Brain microvascular endothelial cell (primary cell): ENCODE results near the gene ENTPD6.
"Not testable (repeated sequence)": the region's sequence is repeated elsewhere in the genome, so short reads cannot be mapped to it uniquely, and the experiment has no call there.

Experiments
- DNase-seq: peaks from one replicate; pipeline ENCODE4 v3.0.0-alpha.2; 2020
- H3K27ac ChIP-seq: fragments of 250-450 bp; sonication (Bioruptor Pico); 2 replicates; pipeline ENCODE4 v1.5.1; 2020; ENCODE audit warnings: mild to moderate bottlenecking, moderate library complexity
- H3K27me3 ChIP-seq: fragments of 250-450 bp; sonication (Bioruptor Pico); replicated peaks from 2 replicates; pipeline ENCODE4 v1.5.1; 2020; ENCODE audit warnings: mild to moderate bottlenecking
- H3K36me3 ChIP-seq: fragments of 250-450 bp; sonication (Bioruptor Pico); replicated peaks from 2 replicates; pipeline ENCODE4 v1.5.1; 2020; ENCODE audit warnings: mild to moderate bottlenecking
- H3K4me3 ChIP-seq: 2 replicates; pipeline ENCODE4 v1.5.1; 2011; ENCODE audit warnings: low read depth, mild to moderate bottlenecking, control low read depth, low read length, moderate library complexity
- CTCF ChIP-seq: IDR thresholded peaks from 2 replicates; pipeline ENCODE4 v1.5.1; 2011; ENCODE audit warnings: low read depth, mild to moderate bottlenecking, moderate library complexity, low read length, control low read depth, inconsistent platforms; ENCODE audit errors: missing control alignments
- in situ Hi-C: cut with HindIII; loops from 2 replicates; pipeline ENCODE4 v1.10.0; 2017; ENCODE audit warnings: low sequenced_read_pairs, low pct_ligation_motif_present

ENTPD6 gene

GRCh38 chr20:25258476-25258805 is 62.9 kb downstream of the ENTPD6 start:
- no peak for DNase-seq
- no peak overlapping the region for H3K27ac ChIP-seq
- no peak for TF ChIP-seq CTCF
- H3K36me3 ChIP-seq: peaks cover 49% of the 10 kb centered on the region
- no peaks in the 10 kb centered on the region for H3K27me3 ChIP-seq
- H3K4me3 ChIP-seq: no peak overlapping the region
- in situ Hi-C loops: no loop called here

GRCh38 chr20:25258828-25259227 is 63.3 kb downstream of the ENTPD6 start:
- Histone ChIP-seq H3K27me3 (no peaks in the 10 kb centered on the region), H3K36me3 (peaks cover 49% of the 10 kb centered on the region), H3K4me3 (no peak overlapping the region), H3K27ac (no peak overlapping the region)
- no peak for TF ChIP-seq CTCF
- no peak for DNase-seq
- in situ Hi-C loops: no loop called here

GRCh38 chr20:25259358-25259757 is 63.8 kb downstream of the ENTPD6 start:
- peaks cover 48% of the 10 kb centered on the region for H3K36me3 ChIP-seq
- no peak for DNase-seq
- H3K27me3 ChIP-seq: no peaks in the 10 kb centered on the region
- in situ Hi-C loops: no loop called here
- TF ChIP-seq CTCF: no peak
- no peak overlapping the region for H3K27ac ChIP-seq
- no peak overlapping the region for H3K4me3 ChIP-seq

- no peak overlapping the region for H3K27ac ChIP-seq
- no peak for TF ChIP-seq CTCF
- in situ Hi-C loops: no loop called here
- no peaks in the 10 kb centered on the region for H3K27me3 ChIP-seq
- peaks cover 43% of the 10 kb centered on the region for H3K36me3 ChIP-seq
- H3K4me3 ChIP-seq: no peak overlapping the region
- no peak for DNase-seq
Observed at GRCh38 chr20:25259788-25260254, 64.3 kb downstream of the ENTPD6 start.

- peaks cover 37% of the 10 kb centered on the region for H3K36me3 ChIP-seq
- DNase-seq, H3K27me3 ChIP-seq, H3K27ac ChIP-seq, in situ Hi-C loops, H3K4me3 ChIP-seq: not testable (repeated sequence)
Observed at GRCh38 chr20:25260770-25261437, 65.4 kb downstream of the ENTPD6 start.

GRCh38 chr20:25269057-25269832 is 73.7 kb downstream of the ENTPD6 start:
- no peak for DNase-seq
- in situ Hi-C loops: no loop called here
- TF ChIP-seq CTCF: no peak
- Histone ChIP-seq H3K27ac (no peak overlapping the region), H3K36me3 (peaks cover 53% of the 10 kb centered on the region), H3K4me3 (no peak overlapping the region), H3K27me3 (no peaks in the 10 kb centered on the region)
